ENCODE measurements around the gene KIF1A. TPM values are rescaled to one million over a fixed set of nuclear protein-coding genes. Genes with fewer than 3 reads are reported as not detected.
"Not testable (repeated sequence)": the region's sequence is repeated elsewhere in the genome, so short reads cannot be mapped to it uniquely, and the experiment has no call there.

The KIF1A gene
- total and polyA plus RNA-seq, 3 experiments from 2014 or later = 1.6 to 1.8 TPM; not detected in 1

GRCh38 chr2:240680185-240680584, 139.8 kb downstream of the KIF1A start:
- CTCF ChIA-PET; H3K36me3 Mint-ChIP-seq; POLR2A ChIA-PET; H3K9me3 ChIP-seq (ENCODE audit: low read length); H3K4me3 Mint-ChIP-seq; H3K9me3 Mint-ChIP-seq; H3K27ac Mint-ChIP-seq; H3K4me1 Mint-ChIP-seq; H3K27me3 ChIP-seq (ENCODE audit: insufficient read depth, low read length, poor library complexity, severe bottlenecking); DNase-seq; H3K4me1 ChIP-seq (ENCODE audit: insufficient read depth, low read length); H3K27me3 Mint-ChIP-seq; H3K27ac ChIP-seq (ENCODE audit: low read depth, low read length); H3K36me3 ChIP-seq (ENCODE audit: insufficient read depth, low read length); H3K4me3 ChIP-seq (ENCODE audit: low read length): not testable (repeated sequence)

- H3K27ac Mint-ChIP-seq; H3K27me3 ChIP-seq (ENCODE audit: insufficient read depth, low read length, poor library complexity, severe bottlenecking); H3K4me3 ChIP-seq (ENCODE audit: low read length); POLR2A ChIA-PET; DNase-seq; H3K27me3 Mint-ChIP-seq; H3K36me3 Mint-ChIP-seq; CTCF ChIA-PET; H3K4me1 Mint-ChIP-seq; H3K27ac ChIP-seq (ENCODE audit: low read depth, low read length); H3K36me3 ChIP-seq (ENCODE audit: insufficient read depth, low read length); H3K9me3 ChIP-seq (ENCODE audit: low read length); H3K4me3 Mint-ChIP-seq; H3K9me3 Mint-ChIP-seq; H3K4me1 ChIP-seq (ENCODE audit: insufficient read depth, low read length): not testable (repeated sequence)
Observed at GRCh38 chr2:240678909-240679308, 141.1 kb downstream of the KIF1A start.

GRCh38 chr2:240678043-240678442, 142.0 kb downstream of the KIF1A start:
- H3K4me1 Mint-ChIP-seq; H3K9me3 ChIP-seq (ENCODE audit: low read length); H3K4me1 ChIP-seq (ENCODE audit: insufficient read depth, low read length); H3K27ac Mint-ChIP-seq; POLR2A ChIA-PET; H3K9me3 Mint-ChIP-seq; DNase-seq; H3K4me3 ChIP-seq (ENCODE audit: low read length); H3K4me3 Mint-ChIP-seq; H3K27ac ChIP-seq (ENCODE audit: low read depth, low read length); H3K36me3 Mint-ChIP-seq; H3K27me3 Mint-ChIP-seq; H3K36me3 ChIP-seq (ENCODE audit: insufficient read depth, low read length); CTCF ChIA-PET; H3K27me3 ChIP-seq (ENCODE audit: insufficient read depth, low read length, poor library complexity, severe bottlenecking): not testable (repeated sequence)

DNA sequence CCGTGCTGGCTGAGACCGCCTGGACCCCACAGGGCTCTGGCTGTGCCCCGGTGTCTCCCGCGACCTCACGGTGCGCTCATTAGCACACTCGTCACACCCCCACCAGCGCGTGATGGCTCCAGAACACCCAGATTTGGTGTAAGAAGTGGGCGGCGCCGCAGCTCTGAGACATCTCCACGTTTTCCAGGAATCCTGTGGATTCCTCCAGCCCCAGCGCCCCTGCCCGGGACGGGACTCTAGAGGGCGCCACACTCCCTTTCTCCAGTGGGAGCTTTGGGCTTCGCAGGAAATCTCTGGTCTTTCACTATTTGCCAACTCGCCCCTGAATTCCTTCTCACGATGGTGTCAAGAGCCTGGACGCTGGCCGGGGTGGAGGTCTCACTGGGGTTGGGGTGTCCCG, 144.7 kb downstream of the KIF1A start:
- H3K4me3 ChIP-seq (ENCODE audit: low read length); H3K36me3 ChIP-seq (ENCODE audit: insufficient read depth, low read length); H3K27me3 Mint-ChIP-seq; POLR2A ChIA-PET; H3K27ac Mint-ChIP-seq; H3K36me3 Mint-ChIP-seq; H3K9me3 ChIP-seq (ENCODE audit: low read length); H3K4me1 Mint-ChIP-seq; CTCF ChIA-PET; H3K27me3 ChIP-seq (ENCODE audit: insufficient read depth, low read length, poor library complexity, severe bottlenecking); H3K27ac ChIP-seq (ENCODE audit: low read depth, low read length); H3K4me1 ChIP-seq (ENCODE audit: insufficient read depth, low read length); H3K9me3 Mint-ChIP-seq; DNase-seq; H3K4me3 Mint-ChIP-seq: not testable (repeated sequence)

- H3K27me3 Mint-ChIP-seq; CTCF ChIA-PET; H3K27ac ChIP-seq (ENCODE audit: low read depth, low read length); DNase-seq; POLR2A ChIA-PET; H3K27me3 ChIP-seq (ENCODE audit: insufficient read depth, low read length, poor library complexity, severe bottlenecking); H3K36me3 Mint-ChIP-seq; H3K4me1 Mint-ChIP-seq; H3K4me3 ChIP-seq (ENCODE audit: low read length); H3K36me3 ChIP-seq (ENCODE audit: insufficient read depth, low read length); H3K4me3 Mint-ChIP-seq; H3K9me3 ChIP-seq (ENCODE audit: low read length); H3K9me3 Mint-ChIP-seq; H3K4me1 ChIP-seq (ENCODE audit: insufficient read depth, low read length); H3K27ac Mint-ChIP-seq: not testable (repeated sequence)
Observed at GRCh38 chr2:240674461-240675184, 145.4 kb downstream of the KIF1A start.

DNA sequence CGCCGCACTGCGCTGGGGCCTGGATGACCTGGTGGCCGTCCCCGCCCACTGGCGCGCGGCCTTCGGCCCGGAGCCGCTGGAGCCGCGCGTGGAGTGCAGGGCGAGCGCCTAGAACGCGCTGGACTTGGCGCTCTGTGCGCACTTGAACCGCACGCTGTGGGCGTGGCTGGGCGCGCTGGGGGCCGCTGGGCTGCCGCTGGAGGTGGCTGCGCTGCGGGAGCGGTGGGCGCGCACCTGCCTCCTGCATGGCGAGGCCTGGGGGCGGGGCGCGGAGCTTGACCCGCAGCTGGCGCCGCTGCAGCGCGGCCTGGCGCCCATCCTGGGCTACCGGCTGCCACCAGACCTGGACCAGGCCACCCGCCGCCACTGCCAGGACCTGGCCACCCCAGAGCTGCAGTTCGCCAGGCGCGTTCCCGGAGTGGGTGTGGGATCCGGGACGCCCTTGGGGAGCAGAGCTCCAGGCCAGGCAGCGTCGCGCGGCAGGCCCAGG, 147.3 kb downstream of the KIF1A start:
- H3K27ac Mint-ChIP-seq = no peak overlapping the region
- no peaks in the 10 kb centered on the region for H3K4me1 ChIP-seq (ENCODE audit: insufficient read depth, low read length)
- H3K27ac ChIP-seq (ENCODE audit: low read depth, low read length) = no peak overlapping the region
- no peaks in the 10 kb centered on the region for H3K36me3 Mint-ChIP-seq
- peaks cover 9 to 15% of the 10 kb centered on the region in 2 donors for H3K27me3 Mint-ChIP-seq
- no peaks in the 10 kb centered on the region for H3K9me3 Mint-ChIP-seq
- H3K4me3 ChIP-seq (ENCODE audit: low read length) = no peak overlapping the region
- no peaks in the 10 kb centered on the region for H3K27me3 ChIP-seq (ENCODE audit: insufficient read depth, low read length, poor library complexity, severe bottlenecking)
- H3K4me3 Mint-ChIP-seq = no peak overlapping the region
- no peak for DNase-seq
- no peaks in the 10 kb centered on the region for H3K9me3 ChIP-seq (ENCODE audit: low read length)
- no peaks in the 10 kb centered on the region for H3K4me1 Mint-ChIP-seq
- POLR2A ChIA-PET = no interaction called here
- no peaks in the 10 kb centered on the region for H3K36me3 ChIP-seq (ENCODE audit: insufficient read depth, low read length)
- CTCF ChIA-PET = no interaction called here

DNA sequence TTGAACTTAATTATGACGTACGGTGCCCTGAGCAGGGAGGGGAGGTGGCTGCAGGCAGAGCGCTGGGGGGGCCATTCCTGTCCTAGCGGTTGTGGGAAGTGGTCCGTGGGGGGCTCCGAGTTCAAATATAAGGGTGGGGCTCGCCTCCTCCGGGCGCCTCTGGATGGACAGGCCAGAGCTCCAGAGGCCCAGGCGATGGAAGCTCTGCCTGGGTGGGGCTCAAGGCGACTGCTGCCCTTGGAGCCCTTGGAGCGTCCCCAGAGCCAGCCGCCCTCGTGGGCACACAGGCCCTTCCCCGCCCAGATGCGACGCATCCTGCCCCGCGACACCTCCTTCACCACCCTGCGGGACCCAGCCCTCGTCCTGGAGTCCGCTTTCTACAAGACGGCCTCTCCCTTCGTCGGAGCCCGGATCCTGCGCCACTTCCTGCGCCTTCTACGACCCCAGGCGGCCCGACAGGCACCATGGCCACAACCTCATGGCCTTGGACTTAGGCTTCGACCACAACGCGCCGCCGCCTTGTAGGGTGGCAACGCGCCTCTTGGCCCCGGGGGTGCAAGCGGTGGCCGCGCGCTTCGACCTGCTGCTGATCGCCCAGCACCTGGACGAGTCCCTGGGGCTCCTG, 147.8 kb downstream of the KIF1A start:
- DNase-seq = no peak
- Histone ChIP-seq H3K36me3 (ENCODE audit: insufficient read depth, low read length) (no peaks in the 10 kb centered on the region), H3K4me3 (ENCODE audit: low read length) (no peak overlapping the region), H3K27me3 (ENCODE audit: insufficient read depth, low read length, poor library complexity, severe bottlenecking) (no peaks in the 10 kb centered on the region), H3K9me3 (ENCODE audit: low read length) (no peaks in the 10 kb centered on the region), H3K27ac (ENCODE audit: low read depth, low read length) (no peak overlapping the region), H3K4me1 (ENCODE audit: insufficient read depth, low read length) (no peaks in the 10 kb centered on the region)
- Mint-ChIP-seq H3K27ac (no peak overlapping the region), H3K36me3 (peaks cover 0 to 2% (median 0%) of the 10 kb centered on the region in 3 donors), H3K27me3 (peaks cover 11 to 19% of the 10 kb centered on the region in 2 donors), H3K9me3 (peaks cover 0 to under 1% (median 0%) of the 10 kb centered on the region in 5 donors), H3K4me1 (no peaks in the 10 kb centered on the region), H3K4me3 (no peak overlapping the region)
- ChIA-PET POLR2A (no interaction called here), CTCF (no interaction called here)

DNA sequence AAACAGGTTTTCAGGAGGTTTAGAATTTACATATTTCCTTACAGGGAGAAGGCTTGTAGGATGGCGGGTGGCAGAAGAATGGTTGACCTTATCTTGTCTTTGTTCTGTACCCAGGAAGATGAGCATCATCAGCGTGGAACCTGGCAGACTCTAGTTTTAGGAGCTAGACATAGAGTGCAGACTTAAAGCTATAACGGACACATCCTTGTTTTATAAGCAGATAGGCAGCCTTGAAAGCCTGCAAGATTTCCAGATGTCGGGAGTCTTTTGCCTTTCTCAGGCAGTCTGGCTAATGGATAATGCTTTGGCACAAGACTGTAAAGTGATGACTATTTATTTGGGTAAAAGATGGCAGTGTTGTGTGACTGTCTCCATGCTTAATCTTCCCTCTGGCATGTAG, 149.1 kb downstream of the KIF1A start:
- no peak overlapping the region for H3K27ac Mint-ChIP-seq
- Histone ChIP-seq H3K4me3 (ENCODE audit: low read length) (no peak overlapping the region), H3K27me3 (ENCODE audit: insufficient read depth, low read length, poor library complexity, severe bottlenecking) (no peaks in the 10 kb centered on the region), H3K4me1 (ENCODE audit: insufficient read depth, low read length) (no peaks in the 10 kb centered on the region), H3K36me3 (ENCODE audit: insufficient read depth, low read length) (no peaks in the 10 kb centered on the region), H3K27ac (ENCODE audit: low read depth, low read length) (no peak overlapping the region), H3K9me3 (ENCODE audit: low read length) (no peaks in the 10 kb centered on the region)
- ChIA-PET CTCF (no interaction called here), POLR2A (no interaction called here)
- no peak for DNase-seq
- H3K27me3 Mint-ChIP-seq = peaks cover 16 to 30% of the 10 kb centered on the region in 2 donors
- H3K4me3 Mint-ChIP-seq = no peak overlapping the region
- peaks cover 0 to 7% (median 0%) of the 10 kb centered on the region in 3 donors for H3K36me3 Mint-ChIP-seq
- no peaks in the 10 kb centered on the region for H3K4me1 Mint-ChIP-seq
- peaks cover 0 to 7% (median 3%) of the 10 kb centered on the region in 5 donors for H3K9me3 Mint-ChIP-seq
